GM06990 (cell line): ENCODE measurements around the gene VKORC1L1.
"Not testable (repeated sequence)": the region's sequence is repeated elsewhere in the genome, so short reads cannot be mapped to it uniquely, and the experiment has no call there.

ENCODE experiments used
- DNase-seq: peaks from one replicate; pipeline ENCODE4 v3.0.0-alpha.2; 2011; ENCODE audit not compliant: insufficient read length; ENCODE audit errors: extremely low read depth
- H3K27me3 ChIP-seq: replicated peaks from 2 replicates; pipeline ENCODE4 v1.6.0; 2011; ENCODE audit warnings: low read length; ENCODE audit not compliant: control insufficient read depth, insufficient read depth
- H3K36me3 ChIP-seq: 2 replicates; pipeline ENCODE4 v1.5.1; 2011; ENCODE audit warnings: low read length; ENCODE audit not compliant: control insufficient read depth, insufficient read depth
- H3K4me3 ChIP-seq: replicated peaks from 2 replicates; pipeline ENCODE4 v1.5.1; 2011; ENCODE audit warnings: low read depth, mild to moderate bottlenecking, control low read depth, low read length
- TF ChIP-seq, protein P1 (sequence below): IDR thresholded peaks from 2 replicates; pipeline ENCODE4 v1.5.1; 2011; ENCODE audit warnings: low read length, control low read depth, mild to moderate bottlenecking, inconsistent platforms; ENCODE audit not compliant: insufficient read depth, poor library complexity, severe bottlenecking

The VKORC1L1 gene

DNA sequence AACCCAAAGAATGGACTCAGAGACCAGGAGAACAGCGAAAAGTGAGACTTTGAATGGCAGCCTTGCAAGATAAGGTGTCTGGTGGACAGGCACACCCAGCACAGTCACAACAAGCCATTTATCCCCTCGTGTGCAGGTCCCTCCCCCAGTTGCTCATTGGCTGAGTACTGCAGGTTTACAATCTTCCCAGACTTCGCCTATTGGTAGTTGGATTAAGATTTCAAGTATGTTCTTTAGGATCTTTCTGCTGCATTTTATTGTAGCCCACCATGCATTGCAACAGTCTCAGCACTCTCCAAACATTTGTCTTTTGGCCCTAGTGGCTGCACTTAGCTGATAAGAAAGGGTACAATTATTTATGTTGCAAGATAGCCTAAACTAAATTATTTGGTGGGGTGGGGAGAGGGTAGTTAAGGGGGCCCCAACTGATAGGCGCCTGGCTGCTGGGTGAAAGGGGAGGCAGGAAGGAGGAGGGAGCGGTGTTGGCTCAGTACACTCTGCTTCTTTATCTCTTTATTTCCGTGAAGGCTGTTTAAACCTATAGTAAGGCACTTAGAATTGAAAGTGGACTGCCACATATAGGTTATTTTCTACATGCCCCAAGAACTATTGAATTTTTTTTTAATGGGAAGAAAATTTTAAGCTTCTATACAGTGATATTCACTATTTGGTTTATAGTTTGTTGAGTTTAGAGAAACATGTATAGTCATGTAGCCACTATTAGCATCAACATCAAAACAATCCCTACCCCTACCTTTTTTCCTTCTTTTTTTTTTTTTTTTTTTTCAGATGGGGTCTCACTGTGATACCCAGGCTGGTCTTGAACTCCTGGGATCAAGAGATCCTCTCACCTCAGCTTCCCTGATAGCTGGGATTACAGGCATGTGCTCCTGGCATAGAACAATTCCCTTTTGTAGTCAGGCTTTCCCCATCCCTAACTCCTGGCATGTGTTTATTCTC lies 54.9 kb downstream of the VKORC1L1 start:
- TF ChIP-seq, protein P1, sequence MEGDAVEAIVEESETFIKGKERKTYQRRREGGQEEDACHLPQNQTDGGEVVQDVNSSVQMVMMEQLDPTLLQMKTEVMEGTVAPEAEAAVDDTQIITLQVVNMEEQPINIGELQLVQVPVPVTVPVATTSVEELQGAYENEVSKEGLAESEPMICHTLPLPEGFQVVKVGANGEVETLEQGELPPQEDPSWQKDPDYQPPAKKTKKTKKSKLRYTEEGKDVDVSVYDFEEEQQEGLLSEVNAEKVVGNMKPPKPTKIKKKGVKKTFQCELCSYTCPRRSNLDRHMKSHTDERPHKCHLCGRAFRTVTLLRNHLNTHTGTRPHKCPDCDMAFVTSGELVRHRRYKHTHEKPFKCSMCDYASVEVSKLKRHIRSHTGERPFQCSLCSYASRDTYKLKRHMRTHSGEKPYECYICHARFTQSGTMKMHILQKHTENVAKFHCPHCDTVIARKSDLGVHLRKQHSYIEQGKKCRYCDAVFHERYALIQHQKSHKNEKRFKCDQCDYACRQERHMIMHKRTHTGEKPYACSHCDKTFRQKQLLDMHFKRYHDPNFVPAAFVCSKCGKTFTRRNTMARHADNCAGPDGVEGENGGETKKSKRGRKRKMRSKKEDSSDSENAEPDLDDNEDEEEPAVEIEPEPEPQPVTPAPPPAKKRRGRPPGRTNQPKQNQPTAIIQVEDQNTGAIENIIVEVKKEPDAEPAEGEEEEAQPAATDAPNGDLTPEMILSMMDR: no peak
- no peak for DNase-seq
- Histone ChIP-seq H3K4me3 (no peak overlapping the region), H3K36me3 (no peaks in the 10 kb centered on the region), H3K27me3 (no peaks in the 10 kb centered on the region)

DNA sequence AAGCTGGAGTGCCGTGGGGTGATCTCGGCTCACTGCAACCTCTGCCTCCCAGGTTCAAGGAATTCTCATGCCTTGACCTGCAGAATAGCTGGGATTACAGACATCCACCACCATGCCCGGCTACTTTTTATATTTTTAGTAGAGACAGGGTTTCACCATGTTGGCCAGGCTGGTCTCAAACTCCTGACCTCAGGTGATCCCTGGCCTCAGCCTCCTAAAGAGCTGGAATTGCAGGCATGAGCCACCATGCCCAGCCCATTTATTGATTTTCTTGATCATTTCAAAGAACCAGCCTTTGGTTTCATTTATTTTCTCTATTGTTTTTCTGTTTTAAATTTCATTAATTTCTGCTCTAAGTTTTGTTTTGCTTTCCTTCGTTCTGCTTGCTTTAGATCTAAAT lies 58.8 kb downstream of the VKORC1L1 start:
- TF ChIP-seq, protein P1: no peak
- DNase-seq: no peak
- H3K27me3 ChIP-seq: no peaks in the 10 kb centered on the region
- no peaks in the 10 kb centered on the region for H3K36me3 ChIP-seq
- H3K4me3 ChIP-seq: no peak overlapping the region

DNA sequence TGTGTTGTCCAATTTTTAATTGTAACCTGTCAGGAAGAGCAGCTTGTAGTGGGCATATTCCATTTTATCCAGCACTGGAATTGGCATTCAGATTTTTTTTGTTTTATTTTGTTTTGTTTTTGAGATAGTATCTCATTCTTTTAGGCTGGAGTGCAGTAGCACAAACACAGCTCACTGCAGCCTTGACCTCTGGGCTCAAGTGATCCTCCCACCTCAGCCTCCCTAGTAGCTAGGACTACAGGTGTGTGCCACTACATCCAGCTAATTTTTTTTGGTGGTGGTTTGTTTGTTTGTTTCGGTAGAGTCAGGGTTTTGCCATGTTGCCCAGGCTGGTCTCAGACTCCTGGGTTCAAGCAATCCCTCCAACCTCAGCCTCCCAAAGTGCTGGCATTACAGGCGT lies 64.4 kb downstream of the VKORC1L1 start:
- Histone ChIP-seq H3K4me3 (no peak overlapping the region), H3K36me3 (no peaks in the 10 kb centered on the region; the same call in 1 of the 2 replicates), H3K27me3 (no peaks in the 10 kb centered on the region)
- TF ChIP-seq, protein P1: no peak
- DNase-seq: no peak

DNA sequence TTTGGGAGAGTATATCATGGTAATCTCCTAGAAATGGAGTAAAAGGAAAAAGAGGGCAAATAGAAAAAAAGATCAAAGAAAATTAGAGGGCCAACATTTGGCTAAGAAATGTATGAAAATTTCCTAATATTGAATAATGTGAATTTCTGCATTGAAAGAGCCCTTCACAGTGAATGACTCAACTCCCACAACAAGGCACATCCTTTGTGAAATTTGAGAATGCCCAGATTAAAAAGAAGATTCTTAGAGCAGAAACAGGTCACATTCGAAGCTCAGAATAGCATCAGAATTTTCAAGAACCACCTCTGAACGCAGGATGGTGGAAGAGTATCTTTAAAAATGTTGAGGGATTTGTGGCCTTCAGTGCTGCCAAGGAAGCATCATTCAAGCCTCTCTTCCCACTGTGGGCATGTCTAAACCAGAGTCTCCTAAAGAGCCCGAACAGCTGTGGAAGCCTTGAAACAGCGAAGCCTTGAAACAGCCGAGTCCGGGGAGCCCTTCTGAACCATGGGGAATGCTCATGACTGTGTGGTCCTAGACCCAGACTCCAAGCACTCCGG lies 65.5 kb downstream of the VKORC1L1 start:
- no peaks in the 10 kb centered on the region; the same call in 1 of the 2 replicates for H3K36me3 ChIP-seq
- no peaks in the 10 kb centered on the region for H3K27me3 ChIP-seq
- no peak for DNase-seq
- H3K4me3 ChIP-seq: no peak overlapping the region
- TF ChIP-seq, protein P1: no peak

DNA sequence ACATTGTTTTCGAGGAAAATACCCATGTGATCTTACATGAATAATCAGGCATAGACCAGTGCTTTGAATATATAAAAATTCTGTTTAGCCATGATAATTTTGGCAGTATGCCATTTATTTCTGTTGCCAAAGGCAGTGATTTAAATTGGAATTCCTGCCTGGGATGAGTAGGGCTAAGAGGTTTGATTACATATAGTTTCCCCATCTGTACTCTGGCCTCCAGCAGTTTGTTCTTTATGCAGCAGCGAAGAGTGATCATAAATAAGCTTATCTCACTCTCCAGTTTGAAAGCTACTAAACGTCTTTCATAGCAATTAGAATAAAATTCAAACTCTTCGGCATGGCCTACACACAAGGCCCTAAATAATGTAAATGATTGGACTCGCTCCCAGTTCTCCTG lies 72.9 kb downstream of the VKORC1L1 start:
- not testable (repeated sequence) for DNase-seq, H3K27me3 ChIP-seq, H3K4me3 ChIP-seq, H3K36me3 ChIP-seq

DNA sequence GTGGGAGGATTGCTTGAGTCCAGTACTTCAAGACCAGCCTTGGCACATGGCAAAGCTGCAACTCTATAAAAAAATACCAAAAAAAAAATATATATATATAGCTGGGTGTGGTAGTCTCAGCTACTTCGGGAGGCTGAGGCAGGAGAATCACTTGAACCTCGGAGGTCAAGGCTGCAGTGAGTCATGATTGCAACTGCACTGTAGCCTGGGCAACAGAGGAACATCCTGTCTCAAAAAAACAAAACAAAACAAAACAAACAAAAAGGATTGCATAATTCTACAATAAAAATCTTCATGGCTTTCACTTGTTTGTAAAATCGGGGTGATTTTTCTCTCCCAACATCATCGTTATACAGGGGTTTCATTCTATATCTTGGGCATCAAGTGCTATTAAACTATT lies 74.0 kb downstream of the VKORC1L1 start:
- no peak for DNase-seq
- no peak overlapping the region for H3K4me3 ChIP-seq
- TF ChIP-seq, protein P1: no peak

More for the DNA sequence above, 74.0 kb downstream of the VKORC1L1 start:
- Histone ChIP-seq H3K36me3 (no peaks in the 10 kb centered on the region), H3K27me3 (no peaks in the 10 kb centered on the region)
